Progenitor cell of endocrine pancreas (in vitro differentiated cells): Measurements from ENCODE around the gene ITGB6. TPM values are rescaled to one million over a fixed set of nuclear protein-coding genes. Genes with fewer than 3 reads are reported as not detected.

Experiments
- DNase-seq: peaks from one replicate; pipeline ENCODE4 v3.0.0; 2021; ENCODE audit warnings: low spot score; ENCODE audit not compliant: unreplicated experiment
- H3K27ac Mint-ChIP-seq: 2 replicates; pipeline ENCODE4 v1.8.0; 2021; ENCODE audit warnings: mild to moderate bottlenecking, moderate library complexity, mixed read lengths
- H3K27me3 Mint-ChIP-seq: 2 replicates; pipeline ENCODE4 v1.8.0; 2021; ENCODE audit warnings: mixed read lengths
- H3K36me3 Mint-ChIP-seq: 2 replicates; pipeline ENCODE4 v1.8.0; 2022; ENCODE audit warnings: mixed read lengths; ENCODE audit not compliant: insufficient read depth
- H3K4me1 Mint-ChIP-seq: 2 replicates; pipeline ENCODE4 v1.8.0; 2021; ENCODE audit warnings: low read depth, mixed read lengths
- H3K4me3 Mint-ChIP-seq: 2 replicates; pipeline ENCODE4 v1.8.0; 2021; ENCODE audit warnings: low read depth, mild to moderate bottlenecking, moderate library complexity, mixed read lengths
- H3K9me3 Mint-ChIP-seq: 2 replicates; pipeline ENCODE4 v1.8.0; 2021; ENCODE audit warnings: low read depth, mixed read lengths
- CTCF ChIP-seq: fragments of 200-600 bp; sonication (generic); IDR thresholded peaks from one replicate; pipeline ENCODE4 v1.5.0; 2021; ENCODE audit warnings: antibody characterized with exemption, mild to moderate bottlenecking; ENCODE audit not compliant: unreplicated experiment
- total RNA-seq: library from RNA; stranded (reverse); gene quantifications from 2 replicates; pipeline ENCODE4 v1.2.1, GENCODE V29; 2021

The ITGB6 gene
- total RNA-seq, 1 donor from 2014 or later, result 6.7 TPM

- peaks cover 54% of the 10 kb centered on the region for H3K4me1 Mint-ChIP-seq
Observed at GRCh38 chr2:160224507-160224906, 24.4 kb upstream of the ITGB6 start.

GRCh38 chr2:160224060-160224459 is 24.0 kb upstream of the ITGB6 start:
- no peak for DNase-seq
- H3K4me3 Mint-ChIP-seq, result no peak overlapping the region
- no peaks in the 10 kb centered on the region for H3K9me3 Mint-ChIP-seq
- peaks cover 51% of the 10 kb centered on the region for H3K4me1 Mint-ChIP-seq
- H3K27ac Mint-ChIP-seq, result no peak overlapping the region
- no peaks in the 10 kb centered on the region for H3K27me3 Mint-ChIP-seq
- no peak for TF ChIP-seq CTCF
- no peaks in the 10 kb centered on the region for H3K36me3 Mint-ChIP-seq

More at GRCh38 chr2:160224507-160224906, 24.4 kb upstream of the ITGB6 start:
- no peaks in the 10 kb centered on the region for H3K9me3 Mint-ChIP-seq
- no peak for DNase-seq
- no peaks in the 10 kb centered on the region for H3K36me3 Mint-ChIP-seq
- H3K27me3 Mint-ChIP-seq, result no peaks in the 10 kb centered on the region
- no peak overlapping the region for H3K27ac Mint-ChIP-seq
- H3K4me3 Mint-ChIP-seq, result no peak overlapping the region
- no peak for TF ChIP-seq CTCF

- Mint-ChIP-seq H3K27ac (no peak overlapping the region), H3K36me3 (no peaks in the 10 kb centered on the region), H3K4me3 (no peak overlapping the region), H3K27me3 (no peaks in the 10 kb centered on the region), H3K4me1 (peaks cover 47% of the 10 kb centered on the region), H3K9me3 (no peaks in the 10 kb centered on the region)
- TF ChIP-seq CTCF, result no peak
- no peak for DNase-seq
Observed at GRCh38 chr2:160223560-160223959, 23.5 kb upstream of the ITGB6 start.

GRCh38 chr2:160222546-160223283 is 22.6 kb upstream of the ITGB6 start:
- Mint-ChIP-seq H3K4me3 (no peak overlapping the region), H3K4me1 (peaks cover 39% of the 10 kb centered on the region), H3K27ac (peak overlapping the region; percentile 88), H3K36me3 (no peaks in the 10 kb centered on the region), H3K9me3 (no peaks in the 10 kb centered on the region), H3K27me3 (no peaks in the 10 kb centered on the region)
- no peak for DNase-seq
- no peak for TF ChIP-seq CTCF

GRCh38 chr2:160221391-160222276 is 21.6 kb upstream of the ITGB6 start:
- DNase-seq, result peak; percentile 14
- Mint-ChIP-seq H3K9me3 (no peaks in the 10 kb centered on the region), H3K27ac (peak overlapping the region; percentile 88), H3K36me3 (no peaks in the 10 kb centered on the region), H3K27me3 (no peaks in the 10 kb centered on the region), H3K4me3 (no peak overlapping the region), H3K4me1 (peaks cover 31% of the 10 kb centered on the region)
- no peak for TF ChIP-seq CTCF
